ENCODE data around the gene ZBTB4.

The ZBTB4 gene

DNA sequence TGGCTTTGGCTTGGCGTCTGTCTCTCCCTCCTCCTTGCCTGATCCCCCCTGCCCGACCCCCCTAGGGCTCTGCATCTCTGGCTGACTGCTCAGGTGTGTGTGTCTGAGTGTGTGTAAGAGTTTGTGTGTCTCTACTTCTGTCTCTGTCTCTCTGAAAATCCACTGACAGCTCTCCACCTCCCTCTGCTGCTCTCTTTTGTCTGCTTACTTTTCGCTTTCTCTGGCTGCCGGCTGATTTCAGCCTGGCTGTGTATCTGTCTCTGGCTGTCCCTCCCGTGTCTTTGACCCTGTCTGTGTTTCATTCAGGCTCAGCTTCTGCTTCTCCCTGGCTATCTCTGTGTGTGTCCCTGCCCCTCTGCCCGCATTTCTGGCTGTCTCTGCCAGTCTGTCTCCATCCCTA lies 63.1 kb downstream of the ZBTB4 start:
- no peak for DNase-seq

DNA sequence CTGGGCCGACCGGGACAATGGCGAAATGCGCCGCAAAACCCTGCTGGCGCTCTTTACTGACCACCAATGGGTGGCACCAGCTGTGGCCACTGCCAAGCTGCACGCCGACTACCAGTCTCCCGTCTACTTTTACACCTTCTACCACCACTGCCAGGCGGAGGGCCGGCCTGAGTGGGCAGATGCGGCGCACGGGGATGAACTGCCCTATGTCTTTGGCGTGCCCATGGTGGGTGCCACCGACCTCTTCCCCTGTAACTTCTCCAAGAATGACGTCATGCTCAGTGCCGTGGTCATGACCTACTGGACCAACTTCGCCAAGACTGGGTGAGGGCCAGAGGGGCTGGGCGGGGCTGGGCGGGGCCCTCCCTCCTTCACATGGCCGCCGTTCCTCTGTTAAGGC lies 63.6 kb downstream of the ZBTB4 start:
- DNase-seq = no peak

DNA sequence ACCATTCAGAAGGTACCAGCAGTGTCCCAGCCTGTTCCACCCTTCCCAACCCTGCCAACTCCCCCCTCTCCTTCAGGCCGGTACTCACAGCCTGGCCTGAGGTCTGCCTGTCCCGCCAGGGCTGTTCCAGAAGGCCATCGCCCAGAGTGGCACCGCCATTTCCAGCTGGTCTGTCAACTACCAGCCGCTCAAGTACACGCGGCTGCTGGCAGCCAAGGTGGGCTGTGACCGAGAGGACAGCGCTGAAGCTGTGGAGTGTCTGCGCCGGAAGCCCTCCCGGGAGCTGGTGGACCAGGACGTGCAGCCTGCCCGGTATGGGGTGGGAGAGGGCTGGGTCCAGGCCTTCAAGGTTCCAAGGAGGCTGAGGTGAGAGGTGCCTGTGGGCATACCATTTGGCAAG lies 64.6 kb downstream of the ZBTB4 start:
- DNase-seq = no peak

DNA sequence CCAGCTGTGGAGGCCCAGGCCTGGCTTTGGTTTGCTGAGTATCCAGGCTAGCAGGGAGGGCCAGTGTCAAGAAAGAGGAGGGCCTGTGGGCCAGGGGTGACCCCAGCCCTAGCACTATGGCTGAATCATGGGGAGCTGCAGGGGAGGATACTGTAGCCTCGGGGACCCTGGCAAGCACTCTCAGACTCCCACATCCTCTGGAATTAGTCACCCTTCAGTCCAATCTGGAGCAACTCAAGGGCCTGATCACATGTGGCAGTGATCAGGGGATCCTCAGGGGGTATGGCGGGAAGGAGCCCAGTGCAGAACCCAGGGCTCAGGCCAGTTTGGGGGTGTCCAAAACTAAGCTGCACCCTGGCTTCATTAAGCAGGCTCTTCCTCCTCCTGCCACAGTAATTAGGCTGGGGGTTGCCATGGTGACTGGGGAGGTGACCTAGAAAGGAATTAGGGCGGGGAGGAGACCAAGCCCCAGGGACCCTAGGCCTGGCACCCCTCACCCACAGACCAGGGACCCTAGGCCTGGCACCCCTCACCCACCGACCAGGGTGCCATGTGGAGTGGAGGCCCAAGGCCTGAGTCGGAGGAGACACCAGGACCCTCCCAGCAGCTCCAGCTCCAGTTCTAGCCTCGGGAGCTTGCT lies 66.0 kb downstream of the ZBTB4 start:
- DNase-seq = peak; percentile 88

DNA sequence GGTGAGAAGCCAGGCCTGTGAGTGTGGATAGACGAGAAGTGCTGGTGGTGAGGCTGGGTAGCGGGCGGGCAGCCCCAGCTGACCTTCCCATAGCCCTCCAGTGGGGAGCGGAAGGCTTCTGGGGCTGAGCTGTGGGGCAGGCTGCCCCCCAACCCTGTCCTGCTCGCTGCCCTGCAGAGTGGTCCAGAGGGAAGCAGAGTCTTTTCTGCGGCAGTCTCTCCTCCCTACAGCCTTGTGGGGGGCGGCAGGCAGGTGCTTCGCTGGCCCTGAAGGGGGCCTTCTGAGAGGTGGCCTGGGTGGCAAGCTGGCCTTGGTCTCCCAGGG lies 68.0 kb downstream of the ZBTB4 start:
- no peak for DNase-seq

DNA sequence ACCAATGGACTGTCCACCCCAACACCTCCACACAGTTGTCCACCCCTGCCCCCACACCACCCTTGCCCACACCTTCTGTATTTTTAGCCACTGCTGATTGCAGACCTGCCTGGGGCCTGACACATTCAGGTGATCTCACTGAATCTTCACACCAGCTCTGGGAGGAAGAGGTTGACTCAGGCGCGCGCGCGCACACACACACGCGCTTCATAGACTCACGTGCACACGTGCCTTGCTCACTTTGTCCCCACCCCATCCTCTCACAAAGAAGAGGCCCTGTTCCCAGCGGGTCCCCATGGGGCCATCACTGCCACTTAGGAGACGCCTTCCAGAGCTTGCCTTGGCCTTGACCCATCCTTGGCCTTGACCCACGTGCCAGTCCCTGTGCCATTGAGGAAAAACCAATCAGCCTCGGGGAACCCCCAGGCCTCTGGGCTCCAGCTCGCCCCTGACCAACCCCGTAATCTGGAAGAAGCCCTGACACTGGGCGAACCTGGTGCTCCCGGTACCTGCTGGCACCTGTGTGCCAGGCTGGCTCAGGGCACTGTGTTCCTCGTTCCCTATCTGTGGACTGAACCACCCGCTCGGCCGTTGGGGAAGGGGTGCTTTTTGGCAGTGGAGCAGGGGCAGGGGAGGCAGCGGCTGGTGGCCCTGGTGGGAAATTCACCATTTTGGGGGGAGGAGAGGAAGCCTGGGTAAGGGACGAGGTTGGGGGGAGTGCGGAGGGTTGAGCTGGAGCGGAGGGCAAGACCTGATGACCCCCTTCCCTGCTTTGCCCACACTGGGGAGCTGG lies 68.6 kb downstream of the ZBTB4 start:
- no peak for DNase-seq

DNA sequence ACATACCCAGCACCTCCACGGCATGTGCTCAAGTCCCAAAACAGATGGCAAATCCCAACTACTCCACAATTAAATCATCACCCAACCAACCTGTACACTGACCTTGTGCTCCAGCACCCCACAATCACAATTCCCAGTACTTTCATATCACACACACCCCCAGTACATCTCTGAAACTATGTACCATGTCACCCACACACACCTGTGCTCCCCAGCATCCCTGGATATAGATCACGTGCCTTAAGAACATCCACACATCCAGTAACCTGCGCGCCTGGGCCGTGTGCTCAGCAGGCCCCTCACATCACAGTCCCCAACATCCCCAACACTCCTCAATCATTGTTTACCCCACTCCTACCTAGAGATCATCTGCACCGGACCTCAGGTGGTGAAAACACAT lies 69.7 kb downstream of the ZBTB4 start:
- DNase-seq = no peak
